ENCODE data around the gene TTC7B.

Gene TTC7B

GRCh38 chr14:90519262-90519920 is 296.8 kb downstream of the TTC7B start:
- DNase-seq, result no peak

DNA sequence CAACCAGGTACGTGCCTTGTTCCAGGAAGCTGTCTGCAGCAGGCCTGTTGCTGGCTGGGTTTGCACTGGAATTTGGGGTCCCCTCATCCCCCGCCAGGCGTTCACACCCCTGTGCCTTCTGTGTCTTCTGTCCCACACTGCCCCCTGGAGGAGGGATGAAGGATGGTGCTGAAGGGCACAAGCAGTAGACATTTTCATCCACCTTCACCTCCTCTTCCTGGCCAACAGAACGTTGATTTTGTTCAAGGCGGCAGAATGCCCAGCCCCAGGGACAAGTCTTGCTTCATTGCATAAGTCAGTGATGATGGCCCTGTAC is 297.3 kb downstream of the TTC7B start:
- no peak for DNase-seq

DNA sequence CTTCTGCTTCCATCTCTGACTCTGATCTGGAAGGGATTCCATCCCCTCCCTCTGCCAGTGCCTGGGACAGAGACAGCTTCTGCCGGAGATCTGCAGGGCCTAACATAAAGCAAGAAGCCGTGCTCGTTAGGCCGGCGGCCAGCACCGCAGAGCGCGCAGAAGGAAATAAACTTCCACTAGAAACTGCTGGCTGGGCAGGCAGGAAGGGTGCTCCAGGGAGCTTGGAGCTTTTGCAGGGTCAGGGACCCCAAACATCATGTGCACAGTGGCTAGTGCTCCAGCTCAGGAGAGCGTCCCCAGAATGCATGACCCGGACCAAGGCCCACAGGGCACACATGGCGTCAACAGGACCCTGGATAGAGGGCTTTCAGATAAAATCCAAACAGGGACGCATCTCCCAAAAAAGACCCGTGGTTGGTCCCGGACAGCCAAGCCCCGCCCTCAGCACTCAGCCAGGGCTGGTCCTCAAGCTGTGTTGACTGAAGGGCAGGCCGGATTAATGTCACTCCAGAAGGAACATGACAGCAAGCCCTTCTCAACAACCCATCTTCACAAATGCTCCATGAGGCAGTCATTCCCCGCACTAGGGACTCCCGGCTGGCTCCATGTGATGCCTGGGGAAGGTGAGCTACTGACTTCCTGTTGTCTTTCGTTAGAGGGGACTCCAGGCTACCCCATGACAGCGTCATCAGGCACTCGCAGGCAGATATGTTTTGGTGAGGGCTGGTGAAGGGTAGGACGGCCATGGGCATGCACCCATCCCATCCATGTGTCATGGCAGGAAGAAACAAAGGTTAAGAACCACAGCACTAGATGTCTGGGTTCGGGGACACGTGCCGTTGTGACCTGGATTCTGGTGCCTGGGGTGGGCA is 297.9 kb downstream of the TTC7B start:
- no peak for DNase-seq

DNA sequence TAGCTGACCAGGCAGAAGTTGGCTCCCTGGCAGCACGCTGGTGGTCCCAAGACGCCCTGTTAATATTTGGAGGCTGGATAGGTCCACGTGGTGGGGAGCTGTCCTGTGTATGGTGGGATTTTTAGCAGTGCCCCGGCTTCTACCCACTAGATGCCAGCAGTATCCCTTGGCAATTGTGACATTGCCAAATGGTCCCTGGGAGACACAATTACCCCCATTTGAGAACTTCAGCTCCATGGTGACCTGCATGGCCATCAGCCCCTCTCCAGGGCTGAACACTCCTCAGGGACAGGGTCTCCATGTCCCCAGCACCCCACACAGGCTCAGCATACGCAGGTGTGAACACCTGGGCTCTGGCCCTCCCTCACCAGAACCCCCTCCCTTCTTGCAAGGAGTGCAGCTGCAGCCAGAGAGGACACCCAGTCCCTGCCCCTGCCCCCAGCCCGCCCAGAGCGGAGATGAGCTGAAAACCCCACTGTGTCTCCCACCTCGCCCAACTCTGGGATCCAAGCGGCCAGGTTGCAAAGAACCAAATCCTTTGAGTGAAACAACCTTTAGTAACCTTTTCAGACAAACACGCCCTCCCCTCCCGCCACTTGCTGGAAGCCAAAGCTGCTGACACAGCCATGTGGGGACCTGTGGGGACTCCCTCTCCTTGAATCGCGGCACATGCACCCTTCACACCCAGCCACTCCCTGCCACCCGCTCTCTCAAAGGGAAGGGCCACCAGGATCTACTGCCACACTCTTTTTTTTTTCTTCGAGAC is 299.0 kb downstream of the TTC7B start:
- peak; percentile 75 for DNase-seq

DNA sequence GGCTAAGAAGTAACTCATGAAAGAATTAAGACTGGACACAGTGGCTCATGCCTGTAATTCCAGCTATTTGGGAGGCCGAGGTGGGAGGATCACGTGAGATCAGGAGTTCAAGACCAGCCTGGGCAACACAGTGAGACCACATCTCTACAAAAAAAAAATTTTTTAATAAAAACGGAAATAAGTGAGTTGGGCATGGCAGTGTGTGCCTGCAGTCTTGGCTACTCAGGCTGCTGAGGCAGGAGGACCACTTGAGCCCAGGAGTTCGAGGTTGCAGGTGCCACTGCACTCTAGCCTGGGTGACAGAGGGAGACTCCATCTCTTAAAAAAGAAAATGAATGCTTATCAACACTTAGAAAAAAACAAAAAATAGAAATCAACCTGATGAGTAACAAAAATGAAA is 301.7 kb downstream of the TTC7B start:
- DNase-seq, result no peak

GRCh38 chr14:90514015-90514398 is 302.2 kb downstream of the TTC7B start:
- no peak for DNase-seq

GRCh38 chr14:90513161-90514014 is 302.8 kb downstream of the TTC7B start:
- peak; percentile 96 for DNase-seq

DNA sequence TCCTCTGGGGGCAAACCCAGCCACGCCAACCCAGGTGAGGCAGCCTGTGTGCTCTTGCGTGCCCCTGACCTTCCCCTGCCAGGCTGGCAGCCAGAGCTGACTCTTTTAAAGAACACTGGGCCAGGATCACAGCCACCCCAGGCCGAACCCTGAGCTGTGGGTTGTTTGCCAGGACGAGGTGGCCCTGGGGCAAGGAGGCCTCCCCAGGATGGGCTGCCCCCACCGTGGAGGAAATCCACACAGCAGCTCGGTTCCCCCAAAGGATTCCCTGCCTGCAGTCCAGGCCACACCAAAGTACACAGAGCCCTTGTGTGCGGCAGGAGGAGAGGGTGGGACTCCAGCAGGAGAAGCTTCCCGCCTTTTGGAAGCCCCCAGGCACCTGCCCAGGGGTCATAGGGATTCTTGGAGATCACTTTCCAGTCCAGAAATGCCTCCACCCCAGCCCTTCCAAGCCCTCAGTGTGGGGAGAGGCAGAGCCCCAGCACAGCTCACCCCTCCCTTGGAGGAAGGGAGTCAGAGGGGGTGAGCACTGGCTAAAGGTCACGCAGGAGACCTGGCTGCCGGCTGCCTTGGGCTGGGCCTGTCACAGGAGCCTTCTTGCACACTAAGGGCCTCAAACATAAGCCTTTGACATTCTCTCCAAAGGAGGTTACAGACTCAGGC is 303.8 kb downstream of the TTC7B start:
- DNase-seq, result no peak

DNA sequence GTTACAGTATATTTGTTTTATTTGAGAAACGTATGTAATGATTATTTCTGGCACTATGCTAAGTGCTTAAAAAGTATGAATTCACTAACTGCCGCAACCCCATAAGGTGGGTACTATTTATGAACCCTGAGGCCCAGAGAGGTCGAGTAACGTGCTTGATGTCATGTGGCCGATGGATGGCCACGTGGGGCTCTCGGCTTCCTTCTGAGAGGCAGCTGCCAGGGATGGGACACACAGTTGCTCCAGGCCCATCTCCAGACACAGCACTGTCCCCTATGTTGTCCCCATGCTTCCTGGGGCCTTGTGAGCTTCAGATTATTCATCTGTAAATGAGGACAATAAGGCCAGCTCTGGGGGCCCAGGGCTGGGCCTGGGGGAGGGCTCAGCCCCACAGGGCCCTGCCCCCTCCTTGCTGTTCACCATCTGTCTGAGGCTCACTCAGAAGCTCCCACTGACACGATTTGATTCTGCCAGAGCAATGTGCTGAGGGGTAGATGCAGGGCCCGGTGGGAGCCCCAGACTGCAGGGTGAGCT is 304.4 kb downstream of the TTC7B start:
- DNase-seq, result no peak

DNA sequence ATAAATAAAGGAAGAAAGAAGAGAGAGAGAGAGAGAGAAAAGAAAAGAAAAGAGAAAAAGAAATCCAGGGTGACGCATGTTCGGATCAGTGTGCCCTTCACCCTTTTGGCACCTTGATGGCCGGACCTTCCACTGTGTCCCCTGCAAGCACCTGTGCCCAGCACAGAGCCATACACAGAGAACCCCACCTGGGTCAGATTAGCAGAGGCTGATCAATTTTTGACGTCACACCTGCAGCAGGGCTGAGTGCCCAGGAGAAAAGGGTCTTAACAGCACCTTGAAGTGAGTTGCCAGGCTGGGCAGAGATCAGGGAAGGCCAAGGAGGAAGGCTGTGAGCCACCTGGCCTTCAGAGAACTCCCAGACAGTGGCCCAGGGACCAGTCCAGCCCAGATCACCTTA is 305.0 kb downstream of the TTC7B start:
- no peak for DNase-seq

DNA sequence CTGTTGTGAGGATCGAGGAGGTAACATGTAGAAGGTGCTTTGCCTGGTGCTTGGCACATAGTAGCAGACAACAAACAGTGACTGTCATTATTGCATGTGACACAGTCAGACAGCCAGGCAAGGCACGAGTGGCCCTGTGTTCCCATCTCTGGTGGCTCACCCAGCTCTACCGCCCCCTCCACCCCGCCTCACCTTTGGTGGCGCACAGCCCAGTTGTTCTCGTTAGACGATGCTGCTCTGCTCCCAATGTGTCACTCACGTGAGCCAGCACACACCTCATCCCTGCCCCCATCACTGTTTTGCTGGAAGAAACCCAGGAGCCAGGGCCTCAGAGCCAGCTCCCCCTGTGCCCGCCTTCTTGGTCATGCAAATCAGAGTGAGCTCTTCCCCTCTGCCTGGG is 306.1 kb downstream of the TTC7B start:
- peak; percentile 69 for DNase-seq

GRCh38 chr14:90509403-90509802 is 306.8 kb downstream of the TTC7B start:
- no peak for DNase-seq

- no peak for DNase-seq
Measured at GRCh38 chr14:90508536-90509254, 307.5 kb downstream of the TTC7B start.

- no peak for DNase-seq
Measured at GRCh38 chr14:90508036-90508435, 308.2 kb downstream of the TTC7B start.

DNA sequence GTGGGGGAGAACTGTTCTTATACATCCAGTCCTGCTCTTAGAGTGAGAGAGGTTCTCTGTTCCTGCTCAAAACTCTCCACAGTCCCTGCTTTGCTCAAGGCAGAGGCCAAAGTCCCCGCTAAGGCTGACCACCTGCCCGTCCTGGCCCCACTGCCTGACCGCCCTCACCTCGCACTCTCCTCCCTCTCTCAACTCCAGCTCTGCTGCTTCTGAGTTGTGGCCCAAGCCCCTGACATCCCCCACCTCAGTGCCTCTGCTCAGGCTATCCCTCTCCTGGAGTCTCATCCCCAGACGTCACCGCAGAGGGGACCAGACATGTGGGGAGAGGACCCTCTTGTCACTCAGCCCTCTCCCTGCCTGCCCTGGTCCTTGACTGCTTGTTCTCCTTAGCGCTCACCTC is 308.8 kb downstream of the TTC7B start:
- DNase-seq, result no peak

- no peak for DNase-seq
Measured at GRCh38 chr14:90506748-90507147, 309.5 kb downstream of the TTC7B start.

DNA sequence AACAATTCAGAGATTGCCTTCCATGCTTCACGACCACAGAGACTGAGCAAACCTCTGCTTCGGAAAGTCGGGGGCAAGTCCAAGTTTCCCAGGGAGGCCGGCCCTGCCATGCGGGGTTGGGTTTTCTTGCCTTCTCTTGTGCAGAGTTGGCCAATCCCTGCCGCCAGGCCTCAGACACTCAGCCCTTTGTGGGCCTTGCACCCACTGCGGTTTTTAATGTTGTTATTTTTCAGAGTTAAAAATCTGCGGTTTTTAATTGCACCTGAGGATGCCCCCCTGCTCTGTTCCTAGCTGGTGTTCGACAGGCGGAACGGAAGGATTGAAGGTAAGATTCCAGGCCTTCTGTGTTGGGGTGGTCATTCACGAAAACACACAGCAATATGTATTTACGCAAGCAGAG is 310.7 kb downstream of the TTC7B start:
- DNase-seq, result peak; percentile 67

GRCh38 chr14:90504643-90505042 is 311.6 kb downstream of the TTC7B start:
- no peak for DNase-seq

DNA sequence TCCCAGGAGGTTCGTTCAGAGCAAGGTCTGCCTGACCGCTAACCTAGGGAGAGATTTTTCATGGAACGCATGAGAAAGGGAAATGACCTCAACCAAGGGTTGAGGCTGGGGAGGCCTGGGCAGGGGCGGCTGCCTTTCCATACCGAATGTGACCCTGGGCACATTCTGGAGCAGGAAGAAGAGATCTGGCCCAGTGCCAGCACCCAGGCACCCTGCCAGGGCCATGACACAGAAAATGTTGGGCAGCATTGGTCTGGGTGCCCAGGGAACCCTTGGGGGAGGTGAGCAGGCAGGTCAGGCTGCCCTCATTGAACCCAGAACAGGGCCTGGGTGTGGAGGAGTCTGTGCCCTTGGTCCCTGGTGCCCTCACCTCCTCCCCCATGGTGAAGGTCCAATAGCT is 312.6 kb downstream of the TTC7B start:
- DNase-seq, result peak; percentile 26

- DNase-seq, result no peak
Measured at GRCh38 chr14:90502760-90503159, 313.5 kb downstream of the TTC7B start.

GRCh38 chr14:90500665-90501370 is 315.4 kb downstream of the TTC7B start:
- DNase-seq, result no peak

All from DMS79 treated with DMSO at 0.1 percent for 48 hours (cell line).